ENCODE measurements around the gene TMED9.

DNA sequence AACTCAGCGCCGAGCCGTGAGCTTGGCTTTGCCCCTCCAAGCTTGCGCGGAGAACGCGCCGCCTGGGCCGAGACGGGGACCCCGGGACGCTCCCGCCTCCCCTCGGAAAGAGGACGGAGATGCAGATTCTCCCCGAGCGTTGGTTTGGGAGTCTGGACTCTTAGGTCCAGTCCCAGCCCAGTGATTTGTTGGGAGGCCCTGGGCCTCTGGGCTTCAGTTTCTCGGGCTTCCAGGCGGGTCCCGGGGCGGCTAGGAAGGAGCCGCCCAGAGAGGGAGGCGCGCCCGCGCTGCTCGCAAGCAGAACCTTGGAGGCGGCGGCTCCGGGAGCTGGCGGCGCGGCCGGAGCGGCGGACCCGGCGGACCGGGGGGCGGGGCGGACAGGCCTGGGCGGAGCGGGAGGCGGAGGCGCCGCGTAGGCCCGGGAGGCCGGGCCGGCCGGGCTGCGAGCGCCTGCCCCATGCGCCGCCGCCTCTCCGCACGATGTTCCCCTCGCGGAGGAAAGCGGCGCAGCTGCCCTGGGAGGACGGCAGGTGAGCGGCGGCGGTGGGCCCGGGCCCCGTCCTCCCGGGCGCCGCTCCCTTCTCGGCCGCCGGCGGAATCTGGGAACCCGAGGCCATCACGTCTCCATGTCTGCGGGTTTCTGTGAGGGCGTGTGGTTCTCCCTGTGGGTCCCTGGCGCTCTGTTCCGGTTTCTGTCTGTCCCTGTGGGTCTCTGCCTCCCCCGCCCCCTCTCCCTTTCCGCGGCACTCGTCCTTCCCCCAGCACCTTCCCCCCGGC lies 7.9 kb downstream of the TMED9 start, which contains the start of gene B4GALT7:
- peak in 2 of 3 experiments; percentile 5 to 23 for TF ChIP-seq CTCF (IDR thresholded peaks at IDR 0.05)
- TF ChIP-seq POLR2A (IDR thresholded peaks at IDR 0.05; ENCODE audit: low read depth): peak; percentile 35
- no peak for TF ChIP-seq EP300 (IDR thresholded peaks at IDR 0.05)

Data from esophagus muscularis mucosa (tissue), 4 donors.